Measurements from ENCODE around the gene TSPEAR.
"Not testable (repeated sequence)": the region's sequence is repeated elsewhere in the genome, so short reads cannot be mapped to it uniquely, and the experiment has no call there.

Gene TSPEAR

DNA sequence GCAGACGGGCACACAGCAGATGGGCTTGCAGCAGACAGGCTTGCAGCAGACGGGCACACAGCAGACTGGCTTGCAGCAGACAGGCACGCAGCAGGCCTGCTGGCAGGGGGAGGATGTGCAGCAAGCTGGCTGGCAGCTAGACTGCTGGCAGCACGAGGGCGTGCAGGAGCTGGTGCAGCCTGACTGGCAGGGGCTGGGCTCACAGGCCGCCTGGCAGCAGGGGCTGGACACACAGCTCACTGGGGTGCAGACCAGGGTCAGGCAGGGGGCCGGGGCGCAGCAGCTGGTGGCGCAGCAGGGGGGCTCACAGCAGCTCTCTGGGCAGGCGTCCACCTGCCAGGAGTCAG, 153.1 kb downstream of the TSPEAR start:
- H3K4me3 ChIP-seq (ENCODE audit: low read depth in 1 of 2, low read length in 2 of 2); H3K9me3 ChIP-seq (ENCODE audit: low read length); H3K4me1 ChIP-seq (ENCODE audit: insufficient read depth, low read length); H3K27ac ChIP-seq (ENCODE audit: low read depth, low read length); H3K27me3 ChIP-seq (ENCODE audit: control insufficient read depth in 1 of 2, insufficient read depth in 2 of 2, low read length in 2 of 2); H3K36me3 ChIP-seq (ENCODE audit: insufficient read depth, low read length); H3K9ac ChIP-seq (ENCODE audit: low read length): not testable (repeated sequence)

DNA sequence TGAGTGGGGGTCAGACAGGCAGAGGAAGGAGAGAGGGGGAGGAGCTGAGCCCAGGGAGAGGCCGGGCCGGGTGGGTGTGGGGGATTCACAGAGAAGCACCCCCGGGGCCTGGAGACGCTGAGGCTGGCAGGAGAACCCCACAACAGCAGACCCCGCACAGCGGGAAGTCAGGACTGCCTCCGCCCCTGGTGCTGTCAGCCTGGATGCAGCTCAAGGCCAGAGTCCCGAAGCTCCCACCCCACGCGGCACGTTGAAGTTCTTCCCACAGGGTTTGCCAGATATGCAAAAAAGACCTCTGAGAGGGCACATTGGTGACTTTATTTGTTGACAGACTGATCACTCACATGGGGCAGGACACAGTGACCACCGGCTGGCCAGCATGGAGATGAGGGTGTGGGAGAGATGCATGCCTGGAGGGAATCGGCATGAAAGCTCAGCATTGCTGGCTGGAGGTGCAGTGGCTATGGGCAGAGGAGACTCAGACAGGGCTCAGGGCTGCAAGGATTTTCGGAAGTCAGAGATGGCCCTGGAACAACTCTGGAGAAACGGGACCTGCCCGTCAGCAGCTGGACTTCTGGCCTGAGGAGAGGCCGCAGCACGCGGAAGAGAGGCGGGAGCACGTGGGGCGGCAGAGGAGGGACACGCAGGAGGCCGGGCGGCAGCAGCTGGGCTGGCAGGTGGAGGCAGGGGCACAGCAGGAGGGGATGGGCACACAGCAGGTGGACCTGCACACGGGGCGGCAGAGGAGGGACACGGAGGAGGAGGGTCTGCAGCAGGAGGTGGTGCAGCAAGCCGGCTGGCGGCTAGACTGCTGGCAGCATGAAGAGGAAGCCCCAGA, 153.7 kb downstream of the TSPEAR start:
- Histone ChIP-seq H3K36me3 (ENCODE audit: insufficient read depth, low read length) (no peaks in the 10 kb centered on the region), H3K27ac (ENCODE audit: low read depth, low read length) (no peak overlapping the region), H3K9ac (ENCODE audit: low read length) (no peak overlapping the region), H3K9me3 (ENCODE audit: low read length) (no peaks in the 10 kb centered on the region), H3K4me1 (ENCODE audit: insufficient read depth, low read length) (no peaks in the 10 kb centered on the region), H3K27me3 (ENCODE audit: control insufficient read depth in 1 of 2, insufficient read depth in 2 of 2, low read length in 2 of 2) (peaks cover 0 to 5% of the 10 kb centered on the region in 2 donors), H3K4me3 (ENCODE audit: low read depth in 1 of 2, low read length in 2 of 2) (no peak overlapping the region)

DNA sequence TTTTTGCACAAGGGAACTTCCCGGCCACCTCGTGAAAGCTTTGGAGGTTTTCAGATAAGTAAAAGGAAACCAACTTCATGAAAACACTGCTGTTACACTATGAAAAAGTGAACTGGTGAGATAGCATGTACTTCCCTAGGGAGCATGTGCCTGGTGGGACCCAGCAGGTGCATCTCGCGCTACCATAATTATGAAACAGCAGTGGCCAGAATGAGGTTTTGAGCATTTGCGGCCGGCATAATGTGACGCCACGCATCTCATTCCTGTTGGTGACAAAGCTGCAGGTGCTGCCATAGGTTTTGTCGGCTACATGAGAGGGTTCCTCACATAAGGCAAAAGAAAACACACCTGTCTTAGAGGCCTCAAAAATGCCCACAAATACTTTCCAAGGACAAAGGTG, 154.5 kb downstream of the TSPEAR start:
- Histone ChIP-seq H3K36me3 (ENCODE audit: insufficient read depth, low read length) (no peaks in the 10 kb centered on the region), H3K9me3 (ENCODE audit: low read length) (no peaks in the 10 kb centered on the region), H3K4me1 (ENCODE audit: insufficient read depth, low read length) (no peaks in the 10 kb centered on the region), H3K4me3 (ENCODE audit: low read depth in 1 of 2, low read length in 2 of 2) (no peak overlapping the region), H3K9ac (ENCODE audit: low read length) (no peak overlapping the region), H3K27ac (ENCODE audit: low read depth, low read length) (no peak overlapping the region), H3K27me3 (ENCODE audit: control insufficient read depth in 1 of 2, insufficient read depth in 2 of 2, low read length in 2 of 2) (peaks cover 0 to 5% of the 10 kb centered on the region in 2 donors)

DNA sequence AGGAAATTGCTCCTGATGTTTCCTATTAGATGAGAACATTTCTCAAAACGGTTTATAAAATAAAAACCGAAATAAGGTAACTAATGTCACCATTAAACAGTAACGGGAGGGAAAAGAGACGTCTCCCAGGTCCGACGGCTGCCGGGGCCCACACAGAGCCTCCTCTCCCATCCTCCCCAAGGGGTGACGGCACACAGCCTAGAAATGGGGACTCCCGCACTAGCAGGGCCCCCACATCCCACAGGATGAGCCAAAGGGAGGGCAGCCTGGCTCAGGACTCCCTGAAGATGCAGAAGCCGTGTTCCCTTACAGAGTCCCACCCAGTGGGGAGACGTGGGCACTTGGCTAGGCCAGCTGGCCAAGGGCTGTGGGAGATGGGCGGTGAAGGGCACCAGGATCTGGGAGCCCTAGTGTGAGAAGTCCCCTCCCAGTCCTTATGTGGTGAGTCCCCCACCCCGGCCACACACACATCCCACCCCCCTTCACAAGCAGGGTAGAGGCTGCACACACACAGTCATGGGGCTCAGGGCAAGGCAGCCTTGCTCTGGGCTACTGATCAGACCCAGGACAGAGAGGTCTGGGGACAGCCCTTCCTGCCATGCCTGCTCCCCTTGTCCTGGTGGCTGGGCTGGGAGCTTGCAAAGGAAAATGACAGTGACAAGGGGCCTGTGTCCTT, 156.0 kb downstream of the TSPEAR start:
- Histone ChIP-seq H3K4me3 (ENCODE audit: low read depth in 1 of 2, low read length in 2 of 2) (no peak overlapping the region), H3K4me1 (ENCODE audit: insufficient read depth, low read length) (no peaks in the 10 kb centered on the region), H3K9ac (ENCODE audit: low read length) (no peak overlapping the region), H3K36me3 (ENCODE audit: insufficient read depth, low read length) (no peaks in the 10 kb centered on the region), H3K27me3 (ENCODE audit: control insufficient read depth in 1 of 2, insufficient read depth in 2 of 2, low read length in 2 of 2) (peaks cover 0 to 5% of the 10 kb centered on the region in 2 donors), H3K9me3 (ENCODE audit: low read length) (no peaks in the 10 kb centered on the region), H3K27ac (ENCODE audit: low read depth, low read length) (no peak overlapping the region)

DNA sequence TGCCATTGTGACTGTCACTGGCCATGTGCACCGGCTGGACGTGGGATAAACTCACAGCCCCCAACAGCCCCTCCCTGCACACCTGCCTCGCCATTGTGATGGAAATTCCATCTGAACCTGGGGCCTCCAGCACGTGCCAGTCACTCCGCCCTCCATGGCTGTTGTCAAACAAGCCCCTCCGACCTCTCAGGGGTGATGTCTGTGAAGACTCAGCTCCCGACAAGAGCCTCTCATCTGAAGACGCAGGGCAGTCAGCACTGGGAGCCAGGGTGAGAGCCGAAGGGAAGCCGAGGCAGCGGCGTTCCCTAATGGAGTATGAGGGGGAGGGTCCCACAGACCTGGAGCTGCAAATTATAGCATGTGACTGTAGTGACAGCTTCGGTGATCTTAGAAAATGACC, 158.7 kb downstream of the TSPEAR start:
- H3K36me3 ChIP-seq (ENCODE audit: insufficient read depth, low read length): no peaks in the 10 kb centered on the region
- no peaks in the 10 kb centered on the region for H3K9me3 ChIP-seq (ENCODE audit: low read length)
- no peaks in the 10 kb centered on the region for H3K4me1 ChIP-seq (ENCODE audit: insufficient read depth, low read length)
- H3K27me3 ChIP-seq (ENCODE audit: control insufficient read depth in 1 of 2, insufficient read depth in 2 of 2, low read length in 2 of 2): peaks cover 0 to 5% of the 10 kb centered on the region in 2 donors
- H3K27ac ChIP-seq (ENCODE audit: low read depth, low read length): no peak overlapping the region
- H3K4me3 ChIP-seq (ENCODE audit: low read depth in 1 of 2, low read length in 2 of 2): no peak overlapping the region
- H3K9ac ChIP-seq (ENCODE audit: low read length): no peak overlapping the region

DNA sequence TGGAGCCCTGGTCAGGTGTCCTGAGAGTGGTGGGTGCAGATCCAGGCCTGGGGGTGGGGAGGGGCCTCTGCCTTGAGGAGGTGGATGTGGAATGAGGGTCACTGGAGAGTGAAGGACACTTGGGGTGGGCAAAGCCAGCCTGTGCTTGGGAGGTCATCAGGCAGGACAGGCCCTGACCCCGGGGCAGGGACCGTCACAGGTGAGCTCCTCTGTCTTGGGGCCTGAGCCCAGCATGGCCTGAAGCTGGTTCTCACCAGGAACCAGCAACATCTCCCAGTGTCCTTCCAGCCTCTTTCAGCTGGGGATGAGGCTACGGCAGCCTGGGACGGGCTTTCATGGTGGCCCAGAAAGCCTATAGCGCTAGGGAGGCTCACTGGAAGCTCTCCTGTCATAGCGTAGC, 159.2 kb downstream of the TSPEAR start:
- Histone ChIP-seq H3K4me3 (ENCODE audit: low read depth in 1 of 2, low read length in 2 of 2) (no peak overlapping the region), H3K9me3 (ENCODE audit: low read length) (no peaks in the 10 kb centered on the region), H3K9ac (ENCODE audit: low read length) (no peak overlapping the region), H3K4me1 (ENCODE audit: insufficient read depth, low read length) (no peaks in the 10 kb centered on the region), H3K27me3 (ENCODE audit: control insufficient read depth in 1 of 2, insufficient read depth in 2 of 2, low read length in 2 of 2) (peaks cover 0 to 3% of the 10 kb centered on the region in 2 donors), H3K27ac (ENCODE audit: low read depth, low read length) (no peak overlapping the region), H3K36me3 (ENCODE audit: insufficient read depth, low read length) (no peaks in the 10 kb centered on the region)

DNA sequence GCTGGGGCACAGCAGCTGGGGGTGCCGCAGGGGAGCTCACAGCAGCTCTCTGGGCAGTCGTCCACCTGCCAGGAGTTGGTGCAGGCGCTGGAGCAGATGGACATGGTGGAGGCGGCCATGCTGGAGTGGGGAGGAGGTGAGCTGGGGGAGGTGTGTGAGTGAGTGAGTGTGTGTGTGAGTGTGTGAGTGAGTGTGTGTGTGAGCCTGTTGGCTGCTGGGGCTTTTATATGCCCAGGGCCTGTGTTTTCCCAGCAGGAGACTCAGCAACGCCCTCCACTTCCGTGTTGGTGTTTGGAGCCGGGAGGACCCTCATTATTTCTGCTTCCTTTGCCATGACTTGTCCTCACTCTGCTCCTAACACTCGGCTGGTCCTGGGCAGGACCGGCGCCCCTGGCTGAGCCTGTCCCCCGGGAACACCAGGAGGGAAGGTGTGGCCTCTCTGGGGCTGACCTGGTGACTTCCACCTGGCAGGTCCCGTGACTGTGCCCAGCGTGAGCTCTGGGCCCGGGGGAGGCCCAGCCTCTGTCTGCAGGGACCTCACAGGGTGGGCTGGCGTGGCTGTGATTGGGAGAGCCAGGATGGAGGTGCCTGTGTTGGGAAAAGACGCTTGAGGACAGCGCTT, 159.9 kb downstream of the TSPEAR start, which contains the start of gene KRTAP10-2:
Gene KRTAP10-2 (minus strand): TSS at position 166 of the 622 bp plus-strand sequence. CDS start 47 bp downstream, at position 119.
- no peaks in the 10 kb centered on the region for H3K36me3 ChIP-seq (ENCODE audit: insufficient read depth, low read length)
- H3K27me3 ChIP-seq (ENCODE audit: control insufficient read depth in 1 of 2, insufficient read depth in 2 of 2, low read length in 2 of 2): no peaks in the 10 kb centered on the region
- no peak within 1 kb of the TSS for H3K9ac ChIP-seq (ENCODE audit: low read length)
- H3K27ac ChIP-seq (ENCODE audit: low read depth, low read length): no peak within 1 kb of the TSS
- no peaks in the 10 kb centered on the region for H3K4me1 ChIP-seq (ENCODE audit: insufficient read depth, low read length)
- H3K4me3 ChIP-seq (ENCODE audit: low read depth in 1 of 2, low read length in 2 of 2): no peak within 1 kb of the TSS
- no peaks in the 10 kb centered on the region for H3K9me3 ChIP-seq (ENCODE audit: low read length)

DNA sequence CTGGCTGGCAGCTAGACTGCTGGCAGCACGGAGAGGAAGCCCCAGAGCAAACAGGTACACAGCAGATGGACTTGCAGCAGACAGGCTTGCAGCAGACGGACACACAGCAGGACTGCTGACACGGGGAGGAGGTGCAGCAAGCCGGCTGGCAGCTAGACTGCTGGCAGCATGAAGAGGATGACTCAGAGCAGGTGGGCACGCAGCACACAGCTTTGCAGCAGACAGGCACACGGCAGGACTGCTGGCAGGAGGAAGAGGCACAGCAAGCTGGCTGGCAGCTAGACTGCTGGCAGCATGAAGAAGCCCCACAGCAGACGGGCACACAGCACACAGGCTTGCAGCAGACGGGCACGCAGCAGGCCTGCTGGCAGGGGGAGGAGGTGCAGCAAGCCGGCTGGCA, 160.6 kb downstream of the TSPEAR start:
- no peaks in the 10 kb centered on the region for H3K4me1 ChIP-seq (ENCODE audit: insufficient read depth, low read length)
- no peaks in the 10 kb centered on the region for H3K9me3 ChIP-seq (ENCODE audit: low read length)
- H3K27me3 ChIP-seq (ENCODE audit: control insufficient read depth in 1 of 2, insufficient read depth in 2 of 2, low read length in 2 of 2): no peaks in the 10 kb centered on the region
- no peak overlapping the region for H3K4me3 ChIP-seq (ENCODE audit: low read depth in 1 of 2, low read length in 2 of 2)
- no peaks in the 10 kb centered on the region for H3K36me3 ChIP-seq (ENCODE audit: insufficient read depth, low read length)
- H3K27ac ChIP-seq (ENCODE audit: low read depth, low read length): no peak overlapping the region
- no peak overlapping the region for H3K9ac ChIP-seq (ENCODE audit: low read length)

DNA sequence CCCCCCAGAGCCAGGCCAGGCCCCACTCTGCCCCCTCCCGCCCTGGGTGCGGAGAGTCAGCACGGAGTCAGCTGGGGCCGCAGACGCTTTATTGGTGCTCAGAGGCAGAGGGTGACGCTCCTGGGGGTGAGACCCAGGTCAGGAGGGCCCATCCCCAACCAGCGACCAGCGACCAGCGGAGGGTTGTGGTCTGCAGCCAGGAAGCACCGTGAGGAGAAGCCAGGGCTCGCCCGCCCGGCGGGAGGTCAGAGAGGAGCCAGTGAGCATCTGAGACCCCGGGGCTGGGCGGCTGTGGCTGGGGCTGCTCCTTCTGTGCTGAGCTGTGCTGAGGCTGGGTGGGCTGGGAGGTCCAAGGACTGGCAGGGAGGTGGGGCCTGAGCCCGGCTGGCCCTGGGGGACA, 161.1 kb downstream of the TSPEAR start:
- H3K4me1 ChIP-seq (ENCODE audit: insufficient read depth, low read length); H3K9ac ChIP-seq (ENCODE audit: low read length); H3K36me3 ChIP-seq (ENCODE audit: insufficient read depth, low read length); H3K9me3 ChIP-seq (ENCODE audit: low read length); H3K27ac ChIP-seq (ENCODE audit: low read depth, low read length); H3K27me3 ChIP-seq (ENCODE audit: control insufficient read depth in 1 of 2, insufficient read depth in 2 of 2, low read length in 2 of 2); H3K4me3 ChIP-seq (ENCODE audit: low read depth in 1 of 2, low read length in 2 of 2): not testable (repeated sequence)

DNA sequence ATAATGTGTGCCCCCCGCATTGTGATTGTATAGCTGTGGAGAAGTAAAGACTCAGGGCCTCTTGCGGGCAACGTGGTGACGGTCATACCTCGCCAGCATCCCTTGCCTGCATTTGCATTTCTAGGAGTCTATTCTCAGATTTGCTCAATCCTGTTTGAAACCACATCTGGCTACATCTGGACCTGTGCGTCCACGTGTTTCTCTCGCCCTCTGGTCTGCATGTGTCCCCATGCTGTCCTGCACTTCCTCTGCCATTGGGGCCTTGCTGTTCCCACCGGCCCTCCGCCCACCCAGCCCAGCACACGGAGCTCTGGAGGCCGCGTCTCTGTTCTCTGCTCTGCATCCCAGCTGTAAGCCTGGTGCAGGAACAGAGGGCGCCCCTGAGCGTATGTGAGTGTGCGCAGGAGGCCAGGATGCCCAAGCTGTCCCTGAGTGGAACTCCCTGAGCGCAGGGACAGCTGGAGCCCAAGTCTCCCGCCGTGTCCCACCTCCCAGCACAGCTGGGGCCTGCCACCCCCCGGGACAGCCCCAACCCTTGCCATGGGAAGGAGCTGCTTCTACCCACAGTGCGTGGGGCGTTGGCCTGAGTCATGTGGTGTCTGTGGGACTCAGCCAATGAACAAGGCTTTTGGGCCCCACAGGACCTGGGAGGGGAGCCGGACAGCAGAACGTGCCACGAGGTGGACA, 161.7 kb downstream of the TSPEAR start:
- H3K36me3 ChIP-seq (ENCODE audit: insufficient read depth, low read length): no peaks in the 10 kb centered on the region
- no peaks in the 10 kb centered on the region for H3K9me3 ChIP-seq (ENCODE audit: low read length)
- no peak overlapping the region for H3K4me3 ChIP-seq (ENCODE audit: low read depth in 1 of 2, low read length in 2 of 2)
- H3K4me1 ChIP-seq (ENCODE audit: insufficient read depth, low read length): no peaks in the 10 kb centered on the region
- no peak overlapping the region for H3K27ac ChIP-seq (ENCODE audit: low read depth, low read length)
- no peaks in the 10 kb centered on the region for H3K27me3 ChIP-seq (ENCODE audit: control insufficient read depth in 1 of 2, insufficient read depth in 2 of 2, low read length in 2 of 2)
- H3K9ac ChIP-seq (ENCODE audit: low read length): no peak overlapping the region

DNA sequence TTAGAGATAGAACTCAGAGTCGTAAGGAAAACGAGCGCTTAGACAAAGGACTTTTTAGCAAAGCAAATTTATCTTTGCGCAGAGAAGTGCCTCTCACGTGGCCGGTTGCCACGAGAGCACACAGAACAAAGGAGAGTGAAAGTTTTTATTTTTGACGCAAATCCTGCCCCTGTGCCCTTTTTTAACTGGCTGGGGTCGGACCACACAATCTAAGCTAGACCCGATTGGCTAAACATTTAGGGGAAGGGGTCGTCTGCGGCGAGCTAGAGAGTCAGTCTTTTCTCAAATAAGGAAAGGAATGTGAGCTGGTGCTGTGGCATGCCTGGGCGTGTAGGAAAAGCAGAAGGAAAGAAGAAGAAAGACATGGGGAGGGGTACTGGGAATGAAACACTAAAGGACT, 162.4 kb downstream of the TSPEAR start:
- H3K9ac ChIP-seq (ENCODE audit: low read length): no peak overlapping the region
- no peak overlapping the region for H3K27ac ChIP-seq (ENCODE audit: low read depth, low read length)
- peak overlapping the region in 1 of 2 donors; percentile 22 for H3K4me3 ChIP-seq (ENCODE audit: low read depth in 1 of 2, low read length in 2 of 2)
- H3K27me3 ChIP-seq (ENCODE audit: control insufficient read depth in 1 of 2, insufficient read depth in 2 of 2, low read length in 2 of 2): no peaks in the 10 kb centered on the region
- no peaks in the 10 kb centered on the region for H3K9me3 ChIP-seq (ENCODE audit: low read length)
- no peaks in the 10 kb centered on the region for H3K36me3 ChIP-seq (ENCODE audit: insufficient read depth, low read length)
- no peaks in the 10 kb centered on the region for H3K4me1 ChIP-seq (ENCODE audit: insufficient read depth, low read length)

Data from muscle layer of colon (tissue), 2 donors.